ENCODE data around the gene SCRT2.

- TF ChIP-seq CTCF (IDR thresholded peaks at IDR 0.05) = no peak
- no peak for TF ChIP-seq ZNF263 (CRISPR knock-in tag; IDR thresholded peaks at IDR 0.05; ENCODE audit: low read depth)
- TF ChIP-seq JUN (CRISPR knock-in tag; IDR thresholded peaks at IDR 0.05) = no peak
- TF ChIP-seq, protein P1, sequence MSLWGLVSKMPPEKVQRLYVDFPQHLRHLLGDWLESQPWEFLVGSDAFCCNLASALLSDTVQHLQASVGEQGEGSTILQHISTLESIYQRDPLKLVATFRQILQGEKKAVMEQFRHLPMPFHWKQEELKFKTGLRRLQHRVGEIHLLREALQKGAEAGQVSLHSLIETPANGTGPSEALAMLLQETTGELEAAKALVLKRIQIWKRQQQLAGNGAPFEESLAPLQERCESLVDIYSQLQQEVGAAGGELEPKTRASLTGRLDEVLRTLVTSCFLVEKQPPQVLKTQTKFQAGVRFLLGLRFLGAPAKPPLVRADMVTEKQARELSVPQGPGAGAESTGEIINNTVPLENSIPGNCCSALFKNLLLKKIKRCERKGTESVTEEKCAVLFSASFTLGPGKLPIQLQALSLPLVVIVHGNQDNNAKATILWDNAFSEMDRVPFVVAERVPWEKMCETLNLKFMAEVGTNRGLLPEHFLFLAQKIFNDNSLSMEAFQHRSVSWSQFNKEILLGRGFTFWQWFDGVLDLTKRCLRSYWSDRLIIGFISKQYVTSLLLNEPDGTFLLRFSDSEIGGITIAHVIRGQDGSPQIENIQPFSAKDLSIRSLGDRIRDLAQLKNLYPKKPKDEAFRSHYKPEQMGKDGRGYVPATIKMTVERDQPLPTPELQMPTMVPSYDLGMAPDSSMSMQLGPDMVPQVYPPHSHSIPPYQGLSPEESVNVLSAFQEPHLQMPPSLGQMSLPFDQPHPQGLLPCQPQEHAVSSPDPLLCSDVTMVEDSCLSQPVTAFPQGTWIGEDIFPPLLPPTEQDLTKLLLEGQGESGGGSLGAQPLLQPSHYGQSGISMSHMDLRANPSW (CRISPR knock-in tag; conservative IDR thresholded peaks at IDR 0.05; ENCODE audit: low read depth) = no peak
- no peak for TF ChIP-seq TEAD4 (CRISPR knock-in tag; IDR thresholded peaks at IDR 0.05)
Measured at GRCh38 chr20:664576-664975, 11.0 kb downstream of the SCRT2 start.
